Cardiac fibroblast (primary cell): Measurements from ENCODE around the gene TTC39B.

ENCODE experiments used
- DNase-seq, 2 donors: peaks; one replicate each; pipeline versions ENCODE4 v3.0.0 to v3.0.0-alpha.2; 2010; ENCODE audit warnings: low read depth in 2 of 2
- H3K4me3 ChIP-seq, 2 donors: replicated peaks in 1 of 2; 1 replicate in 1 of 2; 2 replicates in 1 of 2; pipeline ENCODE4 v1.5.1; 2011; ENCODE audit warnings: low read depth in 2 of 2, low read length in 2 of 2, mild to moderate bottlenecking in 2 of 2, moderate library complexity in 1 of 2
- TF ChIP-seq, protein P1 (sequence below): IDR thresholded peaks from one replicate; pipeline ENCODE4 v1.5.1; 2011; ENCODE audit warnings: low read depth, mild to moderate bottlenecking, low read length, inconsistent platforms

The TTC39B gene

GRCh38 chr9:15189481-15189880 lies 117.5 kb downstream of the TTC39B start:
- no peak overlapping the region for H3K4me3 ChIP-seq
- DNase-seq = no peak
- TF ChIP-seq, protein P1, sequence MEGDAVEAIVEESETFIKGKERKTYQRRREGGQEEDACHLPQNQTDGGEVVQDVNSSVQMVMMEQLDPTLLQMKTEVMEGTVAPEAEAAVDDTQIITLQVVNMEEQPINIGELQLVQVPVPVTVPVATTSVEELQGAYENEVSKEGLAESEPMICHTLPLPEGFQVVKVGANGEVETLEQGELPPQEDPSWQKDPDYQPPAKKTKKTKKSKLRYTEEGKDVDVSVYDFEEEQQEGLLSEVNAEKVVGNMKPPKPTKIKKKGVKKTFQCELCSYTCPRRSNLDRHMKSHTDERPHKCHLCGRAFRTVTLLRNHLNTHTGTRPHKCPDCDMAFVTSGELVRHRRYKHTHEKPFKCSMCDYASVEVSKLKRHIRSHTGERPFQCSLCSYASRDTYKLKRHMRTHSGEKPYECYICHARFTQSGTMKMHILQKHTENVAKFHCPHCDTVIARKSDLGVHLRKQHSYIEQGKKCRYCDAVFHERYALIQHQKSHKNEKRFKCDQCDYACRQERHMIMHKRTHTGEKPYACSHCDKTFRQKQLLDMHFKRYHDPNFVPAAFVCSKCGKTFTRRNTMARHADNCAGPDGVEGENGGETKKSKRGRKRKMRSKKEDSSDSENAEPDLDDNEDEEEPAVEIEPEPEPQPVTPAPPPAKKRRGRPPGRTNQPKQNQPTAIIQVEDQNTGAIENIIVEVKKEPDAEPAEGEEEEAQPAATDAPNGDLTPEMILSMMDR = no peak

- no peak for DNase-seq
- TF ChIP-seq, protein P1 = no peak
- H3K4me3 ChIP-seq = no peak overlapping the region
These were observed 119.4 kb downstream of the TTC39B start for GRCh38 chr9:15187589-15187988.

- DNase-seq = no peak
- TF ChIP-seq, protein P1 = no peak
- no peak overlapping the region for H3K4me3 ChIP-seq
These were observed 124.3 kb downstream of the TTC39B start for GRCh38 chr9:15182730-15183129.

DNA sequence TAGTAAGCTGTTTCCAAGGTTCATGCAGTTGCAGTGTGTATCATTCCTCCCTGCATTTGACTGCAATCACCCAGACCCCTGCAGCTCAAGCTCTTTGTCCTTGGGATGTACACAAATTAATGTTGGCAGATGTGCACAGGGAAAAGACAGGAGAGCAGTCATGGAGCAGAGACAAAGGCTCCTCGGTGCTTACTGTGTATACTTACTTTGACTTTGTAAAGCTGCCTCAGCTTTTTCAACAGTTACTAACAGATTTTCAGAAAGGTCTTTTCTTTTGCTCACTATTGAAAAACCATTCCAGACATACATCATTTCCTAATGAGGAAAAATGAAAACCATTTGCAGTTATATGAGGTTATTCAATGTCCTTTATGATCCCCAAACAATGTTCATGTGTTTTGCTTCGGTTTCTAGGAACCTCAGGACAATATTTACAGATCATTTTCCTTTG lies 124.9 kb downstream of the TTC39B start:
- DNase-seq = no peak
- no peak overlapping the region for H3K4me3 ChIP-seq
- TF ChIP-seq, protein P1 = no peak

- DNase-seq = no peak
- TF ChIP-seq, protein P1 = no peak
- no peak overlapping the region for H3K4me3 ChIP-seq
These were observed 126.9 kb downstream of the TTC39B start for GRCh38 chr9:15180124-15180523.

DNA sequence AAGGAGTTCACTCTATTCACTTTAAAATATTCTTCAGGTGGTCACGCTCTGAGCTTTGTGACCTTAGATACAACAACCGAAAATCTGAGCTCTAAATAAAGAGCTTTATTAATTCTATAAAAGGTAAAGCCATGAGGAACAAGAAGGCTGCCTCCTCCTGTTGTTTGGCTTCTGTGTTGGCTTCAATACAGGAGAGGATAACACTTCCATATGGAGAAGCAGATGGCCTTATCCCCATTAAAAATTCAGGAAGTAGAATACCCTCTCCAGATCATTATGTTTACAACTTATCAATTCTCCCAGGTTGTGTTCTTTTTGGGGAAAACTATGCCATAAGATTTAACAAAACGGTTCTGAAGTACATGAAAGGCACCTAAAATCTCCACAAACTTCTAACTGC lies 128.4 kb downstream of the TTC39B start:
- DNase-seq = no peak
- TF ChIP-seq, protein P1 = no peak
- H3K4me3 ChIP-seq = no peak overlapping the region

- no peak for DNase-seq
- TF ChIP-seq, protein P1 = no peak
- no peak overlapping the region for H3K4me3 ChIP-seq
These were observed 130.2 kb downstream of the TTC39B start for GRCh38 chr9:15176836-15177235.
